HepG2 (cell line): ENCODE data around the gene GARIN1A.

ENCODE experiments used
- CHD4 ChIP-seq: fragments of 200-600 bp; sonication (generic); IDR thresholded peaks from 2 replicates; pipeline ENCODE4 v1.7.0; 2017; ENCODE audit warnings: mild to moderate bottlenecking, low read length, borderline replicate concordance
- ZBTB38 ChIP-seq: sonication (generic); formaldehyde crosslinking; IDR thresholded peaks from 2 replicates; pipeline ENCODE4 v1.5.1; 2020; ENCODE audit warnings: mild to moderate bottlenecking, missing genetic modification reagents

DNA sequence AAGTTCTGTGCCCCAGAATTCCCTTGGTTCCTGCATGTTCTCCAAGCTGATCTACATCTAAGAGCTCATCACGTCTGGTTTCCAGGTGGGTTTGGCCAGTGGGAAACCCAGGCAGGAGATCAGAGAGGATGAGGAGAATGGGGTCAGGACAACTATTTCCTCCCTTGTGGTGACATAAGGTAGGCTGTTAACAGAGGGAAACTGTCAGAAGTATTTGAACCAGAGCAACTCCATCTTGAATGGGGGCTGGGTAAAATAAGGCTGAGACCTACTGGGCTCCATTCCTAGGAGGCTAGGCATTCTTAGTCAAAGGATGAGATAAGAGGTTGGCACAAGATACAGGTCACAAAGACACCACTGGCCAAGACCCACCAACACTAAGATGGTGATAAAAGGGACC is 19.1 kb downstream of the GARIN1A start:
- TF ChIP-seq ZBTB38 (CRISPR knock-in tag) (no peak), CHD4 (no peak)
